HUES48 (cell line): Measurements from ENCODE around the gene ADGRL2.
A peak's percentile ranks its signal among the peaks of the same experiment; 100 is the strongest.

Experiments used
- H3K27ac ChIP-seq: one replicate; pipeline ENCODE4 v1.7.0; 2013; ENCODE audit warnings: low read depth, low read length, inconsistent platforms
- H3K27me3 ChIP-seq: 2 replicates; pipeline ENCODE4 v1.6.1; 2013; ENCODE audit warnings: mild to moderate bottlenecking, low read length; ENCODE audit not compliant: control insufficient read depth, insufficient read depth
- H3K36me3 ChIP-seq: 2 replicates; pipeline ENCODE4 v1.6.1; 2013; ENCODE audit warnings: low read length; ENCODE audit not compliant: control insufficient read depth, insufficient read depth
- H3K4me1 ChIP-seq: 2 replicates; pipeline ENCODE4 v1.6.1; 2013; ENCODE audit warnings: mild to moderate bottlenecking, low read length; ENCODE audit not compliant: control insufficient read depth, insufficient read depth
- H3K4me3 ChIP-seq: 2 replicates; pipeline ENCODE4 v1.5.1; 2013; ENCODE audit warnings: mild to moderate bottlenecking, low read depth, low read length
- H3K9ac ChIP-seq: 2 replicates; pipeline ENCODE4 v1.6.1; 2013; ENCODE audit warnings: mild to moderate bottlenecking, low read depth, low read length, moderate library complexity
- H3K9me3 ChIP-seq: 2 replicates; pipeline ENCODE4 v1.6.1; 2013; ENCODE audit warnings: low read length; ENCODE audit not compliant: control insufficient read depth, insufficient read depth

ADGRL2 gene

GRCh38 chr1:81833722-81834121 is 33.0 kb downstream of the ADGRL2 start:
- Histone ChIP-seq H3K36me3 (peaks cover 6% of the 10 kb centered on the region), H3K27ac (no peak overlapping the region), H3K4me1 (peaks cover 46% of the 10 kb centered on the region), H3K4me3 (no peak overlapping the region), H3K9ac (no peak overlapping the region), H3K27me3 (no peaks in the 10 kb centered on the region), H3K9me3 (no peaks in the 10 kb centered on the region)

GRCh38 chr1:81834268-81834667 is 33.5 kb downstream of the ADGRL2 start:
- Histone ChIP-seq H3K9ac (no peak overlapping the region), H3K27ac (no peak overlapping the region), H3K9me3 (no peaks in the 10 kb centered on the region), H3K4me3 (no peak overlapping the region), H3K4me1 (peaks cover 46% of the 10 kb centered on the region), H3K27me3 (no peaks in the 10 kb centered on the region), H3K36me3 (peaks cover 9% of the 10 kb centered on the region)

GRCh38 chr1:81834921-81835698 is 34.4 kb downstream of the ADGRL2 start:
- Histone ChIP-seq H3K9ac (no peak overlapping the region; the same call in 1 of the 2 replicates), H3K4me1 (peaks cover 46% of the 10 kb centered on the region)

GRCh38 chr1:81836007-81836626 is 35.4 kb downstream of the ADGRL2 start:
- H3K27ac ChIP-seq = peak overlapping the region; percentile 27
- H3K27me3 ChIP-seq = no peaks in the 10 kb centered on the region
- no peak overlapping the region for H3K9ac ChIP-seq
- no peaks in the 10 kb centered on the region for H3K9me3 ChIP-seq
- peaks cover 21% of the 10 kb centered on the region for H3K36me3 ChIP-seq
- H3K4me3 ChIP-seq = no peak overlapping the region
- peaks cover 45% of the 10 kb centered on the region for H3K4me1 ChIP-seq

More at GRCh38 chr1:81834921-81835698, 34.4 kb downstream of the ADGRL2 start:
- Histone ChIP-seq H3K4me3 (no peak overlapping the region), H3K9me3 (no peaks in the 10 kb centered on the region), H3K27me3 (no peaks in the 10 kb centered on the region), H3K27ac (peak overlapping the region; percentile 39), H3K36me3 (peaks cover 12% of the 10 kb centered on the region)

- H3K9me3 ChIP-seq = no peaks in the 10 kb centered on the region
- no peaks in the 10 kb centered on the region for H3K27me3 ChIP-seq
- H3K27ac ChIP-seq = no peak overlapping the region
- peaks cover 22% of the 10 kb centered on the region for H3K4me1 ChIP-seq
- peaks cover 30% of the 10 kb centered on the region for H3K36me3 ChIP-seq
- no peak overlapping the region for H3K4me3 ChIP-seq
- H3K9ac ChIP-seq = no peak overlapping the region
Measured at GRCh38 chr1:81838600-81839218, 38.0 kb downstream of the ADGRL2 start.

GRCh38 chr1:81840805-81841204 is 40.1 kb downstream of the ADGRL2 start:
- H3K27ac ChIP-seq = no peak overlapping the region
- no peaks in the 10 kb centered on the region for H3K27me3 ChIP-seq
- H3K36me3 ChIP-seq = peaks cover 30% of the 10 kb centered on the region
- H3K4me3 ChIP-seq = no peak overlapping the region
- 0 out of 2 replicates have a peak, but pooled peaks cover 3% of the 10 kb centered on the region for H3K4me1 ChIP-seq
- H3K9me3 ChIP-seq = no peaks in the 10 kb centered on the region
- H3K9ac ChIP-seq = no peak overlapping the region

- Histone ChIP-seq H3K9ac (no peak overlapping the region), H3K4me3 (no peak overlapping the region), H3K36me3 (peaks cover 30% of the 10 kb centered on the region), H3K4me1 (peaks cover 12% of the 10 kb centered on the region; the same call in 1 of the 2 replicates), H3K9me3 (no peaks in the 10 kb centered on the region), H3K27me3 (no peaks in the 10 kb centered on the region), H3K27ac (no peak overlapping the region)
Measured at GRCh38 chr1:81841795-81842194, 41.1 kb downstream of the ADGRL2 start.

GRCh38 chr1:81844477-81844876 is 43.7 kb downstream of the ADGRL2 start:
- peaks cover 38% of the 10 kb centered on the region for H3K4me1 ChIP-seq
- H3K27ac ChIP-seq = no peak overlapping the region
- H3K27me3 ChIP-seq = no peaks in the 10 kb centered on the region
- no peaks in the 10 kb centered on the region for H3K9me3 ChIP-seq
- no peak overlapping the region for H3K4me3 ChIP-seq
- H3K9ac ChIP-seq = no peak overlapping the region
- H3K36me3 ChIP-seq = peaks cover 21% of the 10 kb centered on the region

- H3K9ac ChIP-seq = no peak overlapping the region
- H3K4me1 ChIP-seq = peaks cover 53% of the 10 kb centered on the region
- no peaks in the 10 kb centered on the region for H3K9me3 ChIP-seq
- H3K4me3 ChIP-seq = no peak overlapping the region
- peak overlapping the region; percentile 53 for H3K27ac ChIP-seq
- no peaks in the 10 kb centered on the region for H3K27me3 ChIP-seq
- peaks cover 3% of the 10 kb centered on the region; the same call in 1 of the 2 replicates for H3K36me3 ChIP-seq
Measured at GRCh38 chr1:81846630-81847029, 45.9 kb downstream of the ADGRL2 start.

- Histone ChIP-seq H3K27me3 (no peaks in the 10 kb centered on the region), H3K36me3 (no peaks in the 10 kb centered on the region; the same call in 1 of the 2 replicates), H3K9ac (no peak overlapping the region), H3K4me1 (peaks cover 53% of the 10 kb centered on the region), H3K9me3 (no peaks in the 10 kb centered on the region), H3K27ac (peak overlapping the region; percentile 40), H3K4me3 (no peak overlapping the region)
Measured at GRCh38 chr1:81847063-81847462, 46.3 kb downstream of the ADGRL2 start.
